ENCODE measurements around the gene DDHD1.

GRCh38 chr14:53151523-53152183 lies 1.5 kb downstream of the DDHD1 start:
- TF ChIP-seq PRDM2 (tag by site-specific recombination; IDR thresholded peaks at IDR 0.05; ENCODE audit: borderline replicate concordance): no peak
- peak; percentile 71 for TF ChIP-seq CTCF (tag by site-specific recombination; IDR thresholded peaks at IDR 0.05)
- no peak for TF ChIP-seq ZBTB26 (tag by site-specific recombination; optimal IDR thresholded peaks at IDR 0.05)
- TF ChIP-seq ZNF280C (tag by site-specific recombination; IDR thresholded peaks at IDR 0.05): no peak
- TF ChIP-seq ZNF169 (tag by site-specific recombination; IDR thresholded peaks at IDR 0.05): no peak
- no peak for TF ChIP-seq ZBTB1 (tag by site-specific recombination; IDR thresholded peaks at IDR 0.05)
- no peak for TF ChIP-seq ZNF707 (tag by site-specific recombination; IDR thresholded peaks at IDR 0.05)
- no peak for TF ChIP-seq ZNF23 (tag by site-specific recombination; IDR thresholded peaks at IDR 0.05; ENCODE audit: borderline replicate concordance)
- TF ChIP-seq ZNF274 (IDR thresholded peaks at IDR 0.05; ENCODE audit: low read length): no peak
- no peak for TF ChIP-seq ZNF274 (tag by site-specific recombination; IDR thresholded peaks at IDR 0.05; ENCODE audit: borderline replicate concordance)
- TF ChIP-seq YY1 (tag by site-specific recombination; IDR thresholded peaks at IDR 0.05): no peak
